ENCODE data around the gene CCDC6.
"Not testable (repeated sequence)": the region's sequence is repeated elsewhere in the genome, so short reads cannot be mapped to it uniquely, and the experiment has no call there.

CCDC6 gene

DNA sequence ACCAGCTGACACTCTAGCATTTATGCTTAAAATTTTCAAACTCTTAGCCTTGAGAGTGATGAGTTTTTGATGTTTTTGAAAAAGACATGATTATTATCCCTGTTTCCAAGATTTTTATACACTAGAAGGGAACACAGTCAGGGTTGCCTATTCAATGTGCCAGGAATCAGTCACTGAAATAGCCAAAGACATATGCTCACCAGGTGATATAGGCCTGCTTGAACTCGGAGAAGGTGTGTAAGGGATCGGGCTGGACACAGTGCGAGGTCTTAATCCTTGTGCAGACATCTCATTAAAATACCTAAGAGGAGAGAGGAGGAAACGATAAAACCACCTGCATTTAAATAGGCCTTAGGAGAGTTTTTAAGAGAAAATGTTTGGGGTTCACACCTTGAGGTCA lies 102.1 kb downstream of the CCDC6 start:
- Histone ChIP-seq H3K9me3 (ENCODE audit: low read length) (no peaks in the 10 kb centered on the region), H3K27me3 (ENCODE audit: control insufficient read depth in 1 of 2, insufficient read depth in 2 of 2, low read length in 2 of 2) (no peaks in the 10 kb centered on the region), H3K36me3 (ENCODE audit: insufficient read depth, low read length) (peaks cover 57% of the 10 kb centered on the region), H3K9ac (ENCODE audit: low read length) (no peak overlapping the region), H3K4me1 (ENCODE audit: insufficient read depth, low read length) (no peaks in the 10 kb centered on the region), H3K4me3 (ENCODE audit: low read depth in 1 of 2, low read length in 2 of 2) (no peak overlapping the region), H3K27ac (ENCODE audit: low read depth, low read length) (no peak overlapping the region)

DNA sequence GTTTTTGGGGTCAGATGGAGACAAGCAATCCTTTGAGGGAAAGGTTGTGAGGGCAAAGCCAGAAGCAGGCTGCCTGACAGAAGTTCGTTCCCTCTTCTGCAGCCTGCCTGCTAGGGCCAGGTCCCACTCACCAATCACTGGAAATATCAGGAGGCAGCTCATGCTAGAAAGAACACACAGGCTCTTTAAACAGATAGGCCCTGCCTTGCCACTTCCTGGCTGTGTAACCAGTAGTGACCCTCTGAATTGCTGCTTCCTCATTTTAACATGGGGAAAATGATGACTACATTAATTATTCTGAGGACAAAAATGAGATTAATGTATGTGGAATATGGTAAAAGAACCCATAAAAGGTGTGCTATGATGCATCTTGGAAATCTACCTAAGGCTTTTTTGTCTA lies 102.6 kb downstream of the CCDC6 start:
- H3K36me3 ChIP-seq (ENCODE audit: insufficient read depth, low read length): peaks cover 53% of the 10 kb centered on the region
- no peak overlapping the region for H3K9ac ChIP-seq (ENCODE audit: low read length)
- no peak overlapping the region for H3K4me3 ChIP-seq (ENCODE audit: low read depth in 1 of 2, low read length in 2 of 2)
- no peaks in the 10 kb centered on the region for H3K9me3 ChIP-seq (ENCODE audit: low read length)
- H3K4me1 ChIP-seq (ENCODE audit: insufficient read depth, low read length): no peaks in the 10 kb centered on the region
- no peaks in the 10 kb centered on the region for H3K27me3 ChIP-seq (ENCODE audit: control insufficient read depth in 1 of 2, insufficient read depth in 2 of 2, low read length in 2 of 2)
- no peak overlapping the region for H3K27ac ChIP-seq (ENCODE audit: low read depth, low read length)

DNA sequence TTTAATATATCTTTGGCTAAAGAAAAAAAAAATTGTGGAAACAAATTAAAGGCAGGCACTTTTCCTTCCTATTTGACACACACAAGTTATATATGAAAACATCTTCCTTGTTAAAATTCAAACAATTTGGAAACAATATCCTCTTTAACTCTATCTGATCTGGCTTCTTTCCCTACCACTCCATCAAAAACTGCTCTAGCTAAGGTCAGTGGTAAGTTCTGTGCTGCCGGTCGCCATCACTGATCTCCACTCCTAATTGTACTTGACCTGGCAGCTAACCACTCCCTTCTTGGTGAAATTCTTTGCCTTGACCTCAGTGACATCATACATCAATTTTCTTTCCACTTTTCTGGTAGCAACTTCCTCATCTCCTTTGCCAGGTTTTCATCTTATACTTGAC lies 105.2 kb downstream of the CCDC6 start:
- no peaks in the 10 kb centered on the region for H3K27me3 ChIP-seq (ENCODE audit: control insufficient read depth in 1 of 2, insufficient read depth in 2 of 2, low read length in 2 of 2)
- no peak overlapping the region for H3K27ac ChIP-seq (ENCODE audit: low read depth, low read length)
- H3K9ac ChIP-seq (ENCODE audit: low read length): no peak overlapping the region
- peaks cover 42% of the 10 kb centered on the region for H3K36me3 ChIP-seq (ENCODE audit: insufficient read depth, low read length)
- no peaks in the 10 kb centered on the region for H3K9me3 ChIP-seq (ENCODE audit: low read length)
- no peaks in the 10 kb centered on the region for H3K4me1 ChIP-seq (ENCODE audit: insufficient read depth, low read length)
- H3K4me3 ChIP-seq (ENCODE audit: low read depth in 1 of 2, low read length in 2 of 2): no peak overlapping the region

DNA sequence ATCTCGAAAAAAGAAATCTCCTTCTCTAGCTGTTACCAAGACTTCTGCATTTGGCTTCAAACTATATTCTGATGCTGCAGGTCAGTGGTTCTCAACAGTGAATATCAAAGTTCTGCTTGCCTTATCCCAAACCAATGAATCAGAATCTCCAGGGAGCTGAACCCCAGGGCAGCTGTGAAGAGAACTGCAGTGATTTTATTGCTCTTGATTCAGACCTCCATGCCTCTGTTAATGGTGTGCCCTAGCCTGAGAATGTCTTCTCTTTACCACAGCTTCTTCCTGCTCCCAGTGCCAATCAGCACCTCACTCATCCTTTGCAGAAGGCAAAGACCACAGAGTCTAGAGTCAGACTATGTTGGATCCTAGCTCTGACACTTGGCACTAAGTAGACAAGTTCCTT lies 106.9 kb downstream of the CCDC6 start:
- Histone ChIP-seq H3K27ac (ENCODE audit: low read depth, low read length) (no peak overlapping the region), H3K9me3 (ENCODE audit: low read length) (no peaks in the 10 kb centered on the region), H3K4me1 (ENCODE audit: insufficient read depth, low read length) (no peaks in the 10 kb centered on the region), H3K27me3 (ENCODE audit: control insufficient read depth in 1 of 2, insufficient read depth in 2 of 2, low read length in 2 of 2) (no peaks in the 10 kb centered on the region), H3K4me3 (ENCODE audit: low read depth in 1 of 2, low read length in 2 of 2) (no peak overlapping the region), H3K36me3 (ENCODE audit: insufficient read depth, low read length) (peaks cover 33% of the 10 kb centered on the region), H3K9ac (ENCODE audit: low read length) (no peak overlapping the region)

DNA sequence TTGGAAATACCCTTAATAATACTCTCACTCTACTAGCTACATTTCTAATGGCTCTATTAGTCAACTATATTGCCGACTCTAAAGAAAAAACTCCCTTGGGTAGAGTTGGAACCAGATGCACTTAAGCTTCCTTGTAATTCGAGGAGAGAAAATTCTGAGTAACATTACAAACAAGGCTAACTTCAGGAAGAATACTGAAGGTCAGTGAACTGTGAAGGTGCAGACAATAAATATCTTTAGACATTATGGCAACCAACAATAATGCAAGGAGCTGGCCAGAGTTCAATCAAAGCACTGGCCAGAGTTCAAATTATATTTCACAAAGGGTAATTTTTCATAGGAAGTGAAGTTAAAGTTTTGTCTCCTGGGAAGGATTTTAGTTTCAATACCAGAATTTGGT lies 112.4 kb downstream of the CCDC6 start:
- no peak overlapping the region for H3K9ac ChIP-seq (ENCODE audit: low read length)
- no peaks in the 10 kb centered on the region for H3K27me3 ChIP-seq (ENCODE audit: control insufficient read depth in 1 of 2, insufficient read depth in 2 of 2, low read length in 2 of 2)
- H3K27ac ChIP-seq (ENCODE audit: low read depth, low read length): no peak overlapping the region
- no peaks in the 10 kb centered on the region for H3K9me3 ChIP-seq (ENCODE audit: low read length)
- H3K36me3 ChIP-seq (ENCODE audit: insufficient read depth, low read length): peaks cover 56% of the 10 kb centered on the region
- peaks cover 5% of the 10 kb centered on the region for H3K4me1 ChIP-seq (ENCODE audit: insufficient read depth, low read length)
- H3K4me3 ChIP-seq (ENCODE audit: low read depth in 1 of 2, low read length in 2 of 2): no peak overlapping the region

DNA sequence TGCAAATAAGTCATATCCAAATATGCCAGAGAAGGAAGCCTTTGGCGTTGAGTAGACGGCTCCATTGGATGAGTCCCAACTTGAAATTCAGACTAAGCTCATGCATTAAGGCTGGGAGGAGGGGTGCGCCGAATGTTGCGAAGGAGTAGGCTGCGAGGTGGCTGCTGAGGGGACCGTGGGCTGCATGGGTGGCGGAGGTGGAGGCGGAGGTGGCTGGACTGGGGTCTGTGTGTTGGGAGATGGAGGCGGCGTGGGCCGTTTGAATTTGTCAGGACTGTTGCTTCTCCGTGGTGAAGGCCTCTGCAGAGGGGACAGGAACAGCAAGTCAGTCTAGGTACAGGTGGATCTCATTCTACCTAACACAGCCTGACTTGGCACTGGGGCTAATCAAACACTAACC lies 113.5 kb downstream of the CCDC6 start:
- Histone ChIP-seq H3K9me3 (ENCODE audit: low read length) (no peaks in the 10 kb centered on the region), H3K36me3 (ENCODE audit: insufficient read depth, low read length) (peaks cover 52% of the 10 kb centered on the region), H3K9ac (ENCODE audit: low read length) (no peak overlapping the region), H3K27ac (ENCODE audit: low read depth, low read length) (no peak overlapping the region), H3K4me1 (ENCODE audit: insufficient read depth, low read length) (peaks cover 5% of the 10 kb centered on the region), H3K27me3 (ENCODE audit: control insufficient read depth in 1 of 2, insufficient read depth in 2 of 2, low read length in 2 of 2) (no peaks in the 10 kb centered on the region), H3K4me3 (ENCODE audit: low read depth in 1 of 2, low read length in 2 of 2) (no peak overlapping the region)

DNA sequence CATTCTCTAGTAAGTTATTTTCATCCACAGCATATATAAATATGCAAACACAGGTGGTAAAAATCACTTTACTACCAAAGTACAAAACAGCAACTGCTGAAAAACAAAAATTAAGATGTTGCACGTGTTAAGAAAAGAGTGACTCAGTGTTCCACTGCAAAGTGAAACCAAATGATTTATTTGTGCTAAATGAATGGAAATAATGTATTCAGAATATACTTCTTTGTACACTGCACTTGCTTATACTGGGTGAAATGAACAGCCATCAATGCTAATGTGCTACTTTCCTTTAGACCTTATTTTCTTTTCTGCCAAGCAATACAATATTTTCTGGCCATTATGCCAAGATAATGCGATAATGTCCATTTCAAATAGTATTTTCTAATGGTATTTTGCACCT lies 114.8 kb downstream of the CCDC6 start:
- peaks cover 48% of the 10 kb centered on the region for H3K36me3 ChIP-seq (ENCODE audit: insufficient read depth, low read length)

DNA sequence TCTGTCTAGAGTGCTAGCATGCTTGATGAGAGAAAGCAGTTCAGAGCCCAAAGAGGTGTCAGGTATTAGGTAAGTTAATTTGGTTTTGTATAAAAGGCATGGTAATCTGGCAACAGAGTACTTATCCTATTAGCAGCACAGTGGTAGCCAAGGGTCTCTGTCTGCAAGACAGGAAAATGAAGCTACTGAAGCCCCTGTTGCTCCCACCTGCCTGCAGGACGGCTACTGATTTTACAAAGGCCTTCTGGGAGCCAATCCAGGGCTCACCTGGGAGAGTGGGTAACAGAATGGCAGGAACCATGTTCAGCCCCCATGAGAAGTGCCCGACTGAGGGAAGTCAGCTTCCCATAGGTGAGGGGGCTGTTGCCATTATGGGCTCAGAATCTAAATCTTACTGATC lies 116.3 kb downstream of the CCDC6 start:
- not testable (repeated sequence) for H3K9ac ChIP-seq (ENCODE audit: low read length); H3K4me3 ChIP-seq (ENCODE audit: low read depth in 1 of 2, low read length in 2 of 2); H3K9me3 ChIP-seq (ENCODE audit: low read length); H3K27ac ChIP-seq (ENCODE audit: low read depth, low read length); H3K4me1 ChIP-seq (ENCODE audit: insufficient read depth, low read length); H3K27me3 ChIP-seq (ENCODE audit: control insufficient read depth in 1 of 2, insufficient read depth in 2 of 2, low read length in 2 of 2)
- peaks cover 44% of the 10 kb centered on the region for H3K36me3 ChIP-seq (ENCODE audit: insufficient read depth, low read length)

More for the DNA sequence above, 114.8 kb downstream of the CCDC6 start:
- H3K9me3 ChIP-seq (ENCODE audit: low read length): no peaks in the 10 kb centered on the region
- no peak overlapping the region for H3K27ac ChIP-seq (ENCODE audit: low read depth, low read length)
- no peak overlapping the region for H3K9ac ChIP-seq (ENCODE audit: low read length)
- no peak overlapping the region for H3K4me3 ChIP-seq (ENCODE audit: low read depth in 1 of 2, low read length in 2 of 2)
- peaks cover 5% of the 10 kb centered on the region for H3K4me1 ChIP-seq (ENCODE audit: insufficient read depth, low read length)
- H3K27me3 ChIP-seq (ENCODE audit: control insufficient read depth in 1 of 2, insufficient read depth in 2 of 2, low read length in 2 of 2): no peaks in the 10 kb centered on the region

DNA sequence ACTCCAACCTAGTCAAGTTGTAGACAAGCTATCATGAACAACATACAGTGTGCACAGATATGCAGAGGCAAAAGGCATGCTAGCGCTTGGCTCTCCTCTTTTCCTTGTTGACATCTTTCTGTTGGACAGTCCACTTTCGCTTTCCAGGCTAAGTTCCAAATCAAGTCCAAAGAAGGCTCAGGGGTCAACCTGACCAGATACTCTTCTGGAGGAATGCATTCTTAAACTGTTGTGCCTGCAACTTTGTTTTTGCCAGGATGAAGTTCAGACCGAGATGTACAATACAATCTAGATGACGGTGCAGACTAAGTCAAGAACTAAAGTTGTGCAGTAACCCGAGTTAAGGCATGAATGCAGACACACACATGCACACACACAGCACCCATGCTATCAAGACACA lies 117.4 kb downstream of the CCDC6 start:
- peaks cover 34% of the 10 kb centered on the region for H3K36me3 ChIP-seq (ENCODE audit: insufficient read depth, low read length)
- H3K27ac ChIP-seq (ENCODE audit: low read depth, low read length); H3K9me3 ChIP-seq (ENCODE audit: low read length); H3K27me3 ChIP-seq (ENCODE audit: control insufficient read depth in 1 of 2, insufficient read depth in 2 of 2, low read length in 2 of 2); H3K9ac ChIP-seq (ENCODE audit: low read length); H3K4me3 ChIP-seq (ENCODE audit: low read depth in 1 of 2, low read length in 2 of 2); H3K4me1 ChIP-seq (ENCODE audit: insufficient read depth, low read length): not testable (repeated sequence)

DNA sequence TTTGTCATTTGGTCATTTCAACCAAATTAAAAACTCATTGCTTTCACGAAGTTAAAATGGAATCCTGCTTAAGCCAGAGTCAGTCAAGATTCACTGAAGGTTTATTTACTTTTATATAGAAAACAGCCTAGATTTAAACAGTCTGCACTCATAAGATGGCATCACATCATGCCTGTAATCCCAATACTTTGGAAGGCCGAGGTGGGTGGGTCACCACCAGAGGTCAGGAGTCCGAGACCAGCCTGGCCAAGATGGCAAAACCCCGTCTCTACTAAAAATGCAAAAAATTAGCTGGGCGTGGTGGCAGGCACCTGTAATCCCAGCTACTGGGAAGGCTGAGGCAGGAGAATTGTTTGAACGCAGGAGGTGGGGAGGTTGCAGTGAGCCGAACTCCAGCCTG lies 119.3 kb downstream of the CCDC6 start:
- H3K4me3 ChIP-seq (ENCODE audit: low read depth in 1 of 2, low read length in 2 of 2); H3K9me3 ChIP-seq (ENCODE audit: low read length); H3K4me1 ChIP-seq (ENCODE audit: insufficient read depth, low read length); H3K9ac ChIP-seq (ENCODE audit: low read length); H3K27ac ChIP-seq (ENCODE audit: low read depth, low read length); H3K27me3 ChIP-seq (ENCODE audit: control insufficient read depth in 1 of 2, insufficient read depth in 2 of 2, low read length in 2 of 2): not testable (repeated sequence)
- peaks cover 19% of the 10 kb centered on the region for H3K36me3 ChIP-seq (ENCODE audit: insufficient read depth, low read length)

DNA sequence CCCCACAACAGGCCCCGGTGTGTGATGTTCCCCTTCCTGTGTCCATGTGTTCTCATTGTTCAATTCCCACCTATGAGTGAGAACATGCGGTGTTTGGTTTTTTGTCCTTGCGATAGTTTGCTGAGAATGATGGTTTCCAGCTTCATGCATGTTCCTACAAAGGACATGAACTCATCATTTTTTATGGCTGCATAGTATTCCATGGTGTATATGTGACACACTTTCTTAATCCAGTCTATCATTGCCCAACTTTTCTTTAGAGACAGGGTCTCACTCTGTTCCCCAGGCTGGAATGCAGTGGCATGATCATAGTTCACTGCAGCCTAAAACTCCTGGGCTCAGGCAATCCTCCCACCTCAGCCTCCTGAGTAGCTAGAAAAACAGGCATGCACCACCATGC lies 120.9 kb downstream of the CCDC6 start:
- H3K4me3 ChIP-seq (ENCODE audit: low read depth in 1 of 2, low read length in 2 of 2); H3K4me1 ChIP-seq (ENCODE audit: insufficient read depth, low read length); H3K9me3 ChIP-seq (ENCODE audit: low read length); H3K9ac ChIP-seq (ENCODE audit: low read length); H3K27ac ChIP-seq (ENCODE audit: low read depth, low read length); H3K36me3 ChIP-seq (ENCODE audit: insufficient read depth, low read length); H3K27me3 ChIP-seq (ENCODE audit: control insufficient read depth in 1 of 2, insufficient read depth in 2 of 2, low read length in 2 of 2): not testable (repeated sequence)

DNA sequence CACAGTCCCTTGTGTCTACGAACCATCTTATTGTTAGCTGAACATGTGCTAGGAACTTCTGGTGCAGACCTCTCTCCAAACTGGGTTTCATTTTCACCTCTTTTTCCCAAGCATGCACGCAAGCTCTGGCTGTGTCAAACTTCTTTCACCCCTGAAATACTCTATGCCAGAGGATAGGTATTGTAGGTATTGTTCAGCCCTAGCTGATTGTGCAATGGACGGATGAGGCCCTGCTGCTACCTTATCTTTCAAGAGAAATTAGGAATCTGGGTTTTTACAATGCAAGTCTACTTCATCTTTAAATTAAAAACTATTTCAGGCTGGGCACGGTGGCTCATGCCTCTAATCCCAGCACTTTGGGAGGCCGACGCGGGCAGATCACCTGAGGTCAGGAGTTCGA lies 124.8 kb downstream of the CCDC6 start:
- no peak overlapping the region for H3K4me3 ChIP-seq (ENCODE audit: low read depth in 1 of 2, low read length in 2 of 2)
- no peaks in the 10 kb centered on the region for H3K9me3 ChIP-seq (ENCODE audit: low read length)
- H3K4me1 ChIP-seq (ENCODE audit: insufficient read depth, low read length): no peaks in the 10 kb centered on the region
- no peak overlapping the region for H3K27ac ChIP-seq (ENCODE audit: low read depth, low read length)
- H3K27me3 ChIP-seq (ENCODE audit: control insufficient read depth in 1 of 2, insufficient read depth in 2 of 2, low read length in 2 of 2): no peaks in the 10 kb centered on the region
- H3K36me3 ChIP-seq (ENCODE audit: insufficient read depth, low read length): no peaks in the 10 kb centered on the region
- H3K9ac ChIP-seq (ENCODE audit: low read length): no peak overlapping the region

All from muscle layer of colon (tissue), 2 donors.